Liver (tissue), 9 donors: Measurements from ENCODE around the gene CIITA. TPM values are rescaled to one million over a fixed set of nuclear protein-coding genes. Genes with fewer than 3 reads are reported as not detected.

Experiments used
- DNase-seq: peaks from one replicate; pipeline ENCODE4 v3.0.0-alpha.2; 2017; ENCODE audit warnings: low spot score
- H3K27ac ChIP-seq, 2 donors: one replicate each; pipeline ENCODE4 v1.7.0; 2013; ENCODE audit warnings: inconsistent platforms in 2 of 2, low read length in 2 of 2, control low read depth in 1 of 2, low read depth in 1 of 2, mild to moderate bottlenecking in 1 of 2
- H3K27me3 ChIP-seq, 4 donors: one replicate each; pipeline versions ENCODE4 v1.6.1 to v1.7.0; 2013; ENCODE audit warnings: low read length in 3 of 4, inconsistent platforms in 1 of 4, mild to moderate bottlenecking in 1 of 4, moderate library complexity in 1 of 4; ENCODE audit not compliant: control insufficient read depth in 4 of 4, insufficient read depth in 4 of 4
- H3K36me3 ChIP-seq, 4 donors: one replicate each; pipeline versions ENCODE4 v1.6.1 to v1.7.0; 2013; ENCODE audit warnings: low read length in 3 of 4, mild to moderate bottlenecking in 3 of 4, low read depth in 1 of 4, moderate library complexity in 1 of 4; ENCODE audit not compliant: control insufficient read depth in 4 of 4, insufficient read depth in 3 of 4
- H3K4me1 ChIP-seq, 4 donors: one replicate each; pipeline versions ENCODE4 v1.6.1 to v1.7.0; 2013; ENCODE audit warnings: low read length in 3 of 4, mild to moderate bottlenecking in 3 of 4, moderate library complexity in 1 of 4; ENCODE audit not compliant: control insufficient read depth in 4 of 4, insufficient read depth in 4 of 4
- H3K4me3 ChIP-seq, 3 donors: one replicate each; pipeline versions ENCODE4 v1.6.1 to v1.7.0; 2013; ENCODE audit warnings: low read length in 3 of 3, control low read depth in 1 of 3, low read depth in 1 of 3, mild to moderate bottlenecking in 1 of 3
- H3K9ac ChIP-seq, 2 donors: one replicate each; pipeline ENCODE4 v1.7.0; 2013; ENCODE audit warnings: low read length in 2 of 2, mild to moderate bottlenecking in 2 of 2, moderate library complexity in 2 of 2, control low read depth in 1 of 2, low read depth in 1 of 2
- H3K9me3 ChIP-seq, 4 donors: one replicate each; pipeline versions ENCODE4 v1.6.1 to v1.7.0; 2013; ENCODE audit warnings: low read length in 3 of 4; ENCODE audit not compliant: control insufficient read depth in 4 of 4
- ATF3 ChIP-seq: IDR thresholded peaks from 2 replicates; pipeline ENCODE4 v1.6.1; 2016; ENCODE audit warnings: antibody characterized with exemption
- CTCF ChIP-seq: fragments of 150-350 bp; IDR thresholded peaks from 2 replicates; pipeline ENCODE4 v1.5.1; 2017; ENCODE audit warnings: improper control_type of control experiment, low read depth, low read length; ENCODE audit not compliant: missing input control
- EGR1 ChIP-seq, 2 donors: IDR thresholded peaks; 2 replicates each; pipeline ENCODE4 v1.6.1; 2016 to 2018; ENCODE audit warnings: antibody characterized with exemption in 2 of 2, low read depth in 2 of 2
- FOXA1 ChIP-seq: IDR thresholded peaks from 2 replicates; pipeline ENCODE4 v1.6.1; 2016; ENCODE audit warnings: antibody characterized with exemption
- FOXA2 ChIP-seq: IDR thresholded peaks from 2 replicates; pipeline ENCODE4 v1.6.1; 2016; ENCODE audit warnings: antibody characterized with exemption
- GABPA ChIP-seq, 2 donors: IDR thresholded peaks in 1 of 2; conservative IDR thresholded peaks in 1 of 2; 2 replicates each; pipeline ENCODE4 v1.6.1; 2016; ENCODE audit warnings: antibody characterized with exemption in 2 of 2, mild to moderate bottlenecking in 1 of 2, moderate library complexity in 1 of 2
- HNF4G ChIP-seq: IDR thresholded peaks from 2 replicates; pipeline ENCODE4 v1.6.1; 2016; ENCODE audit warnings: antibody characterized with exemption
- JUND ChIP-seq, 2 donors: IDR thresholded peaks; 2 replicates each; pipeline ENCODE4 v1.6.1; 2016; ENCODE audit warnings: antibody characterized with exemption in 2 of 2
- MAX ChIP-seq: IDR thresholded peaks from 2 replicates; pipeline ENCODE4 v1.6.1; 2016; ENCODE audit warnings: antibody characterized with exemption
- NR2F2 ChIP-seq: IDR thresholded peaks from 2 replicates; pipeline ENCODE4 v1.6.1; 2016; ENCODE audit warnings: antibody characterized with exemption
- RAD21 ChIP-seq, 2 donors: IDR thresholded peaks; 2 replicates each; pipeline ENCODE4 v1.6.1; 2016; ENCODE audit warnings: antibody characterized with exemption in 2 of 2, mild to moderate bottlenecking in 2 of 2
- REST ChIP-seq: IDR thresholded peaks from 2 replicates; pipeline ENCODE4 v1.6.1; 2016; ENCODE audit warnings: antibody characterized with exemption, mild to moderate bottlenecking
- RXRA ChIP-seq, 2 donors: IDR thresholded peaks; 2 replicates each; pipeline ENCODE4 v1.6.1; 2017 to 2018; ENCODE audit warnings: antibody characterized with exemption in 2 of 2, mild to moderate bottlenecking in 1 of 2
- SP1 ChIP-seq: IDR thresholded peaks from 2 replicates; pipeline ENCODE4 v1.6.1; 2018; ENCODE audit warnings: antibody characterized with exemption, mild to moderate bottlenecking
- TAF1 ChIP-seq: conservative IDR thresholded peaks from 2 replicates; pipeline ENCODE4 v1.6.1; 2016; ENCODE audit warnings: antibody characterized with exemption, mild to moderate bottlenecking
- YY1 ChIP-seq: IDR thresholded peaks from 2 replicates; pipeline ENCODE4 v1.6.1; 2016; ENCODE audit warnings: antibody characterized with exemption, mild to moderate bottlenecking
- ZBTB33 ChIP-seq: IDR thresholded peaks from 2 replicates; pipeline ENCODE4 v1.6.1; 2016; ENCODE audit warnings: antibody characterized with exemption
- WGBS: extraction: QIAGEN DNeasy Blood & Tissue Kit; methylation state at CpG from one replicate; pipeline ENCODE4 v1.1.7; 2013; 5-methylcytosine and 5-hydroxymethylcytosine counted together
- polyA plus RNA-seq, 2 donors: library from polyadenylated mRNA; stranded (reverse) in 1 of 2; unstranded in 1 of 2; fragments of 200-250 nt in 1 of 2; fragments of >200 nt in 1 of 2; fragmentation: Nextera tagmentation in 1 of 2; extraction: Ambion mirVana in 1 of 2; gene quantifications; one replicate each; pipeline versions ENCODE4 v1.2.1 to v1.2.3, GENCODE V29; 2013 to 2015
- total RNA-seq, 2 donors: library from RNA; depleted of rRNA; stranded (reverse); fragments of >200 nt; gene quantifications; one replicate each; pipeline ENCODE4 v1.2.3, GENCODE V29; 2014
- donor health status: healthy.
- donor health status: healthy.
- donor health status: healthy.
- donor health status: healthy.
- donor health status: healthy.

Gene CIITA
- total and polyA plus RNA-seq, 4 donors = 1.6 to 4.2 (median 2.2) TPM

- no peaks in the 10 kb centered on the region for H3K27me3 ChIP-seq
- WGBS = 84% methylated on average over 7 of the region's 7 CpGs
- no peaks in the 10 kb centered on the region for H3K36me3 ChIP-seq
- H3K9ac ChIP-seq = no peak overlapping the region
- no peak for DNase-seq
- no peaks in the 10 kb centered on the region for H3K9me3 ChIP-seq
- H3K4me1 ChIP-seq = peaks cover 7 to 39% (median 30%) of the 10 kb centered on the region in 4 donors
- H3K4me3 ChIP-seq = no peak overlapping the region
- no peak overlapping the region for H3K27ac ChIP-seq
- no peak for TF ChIP-seq GABPA (IDR thresholded peaks at IDR 0.05 in 1 of 2, conservative IDR thresholded peaks at IDR 0.05 in 1 of 2)
- TF ChIP-seq ATF3 = no peak
- no peak for TF ChIP-seq RAD21 (IDR thresholded peaks at IDR 0.05)
- TF ChIP-seq MAX = no peak
- TF ChIP-seq EGR1 (IDR thresholded peaks at IDR 0.05; ENCODE audit: low read depth in 2 of 2) = no peak
- no peak for TF ChIP-seq NR2F2
- no peak for TF ChIP-seq SP1
- TF ChIP-seq CTCF = no peak
- TF ChIP-seq HNF4G = no peak
- no peak for TF ChIP-seq REST
- TF ChIP-seq FOXA2 = no peak
- no peak for TF ChIP-seq RXRA (IDR thresholded peaks at IDR 0.05)
- no peak for TF ChIP-seq JUND (IDR thresholded peaks at IDR 0.05)
- TF ChIP-seq TAF1 = no peak
- TF ChIP-seq ZBTB33 = no peak
- no peak for TF ChIP-seq YY1
Measured at GRCh38 chr16:10949424-10949970, 72.5 kb downstream of the CIITA start.

GRCh38 chr16:10950393-10950792 lies 73.4 kb downstream of the CIITA start:
- Histone ChIP-seq H3K4me3 (no peak overlapping the region), H3K27me3 (no peaks in the 10 kb centered on the region), H3K9ac (no peak overlapping the region), H3K36me3 (no peaks in the 10 kb centered on the region), H3K4me1 (peaks cover 8 to 41% (median 33%) of the 10 kb centered on the region in 4 donors), H3K9me3 (no peaks in the 10 kb centered on the region), H3K27ac (no peak overlapping the region)
- DNase-seq = no peak
- 84% methylated on average over 5 of the region's 5 CpGs for WGBS
- TF ChIP-seq EGR1 (IDR thresholded peaks at IDR 0.05; ENCODE audit: low read depth in 2 of 2) = no peak
- no peak for TF ChIP-seq RXRA (IDR thresholded peaks at IDR 0.05)
- TF ChIP-seq NR2F2 = no peak
- TF ChIP-seq GABPA (IDR thresholded peaks at IDR 0.05 in 1 of 2, conservative IDR thresholded peaks at IDR 0.05 in 1 of 2) = no peak
- TF ChIP-seq ATF3 = no peak
- no peak for TF ChIP-seq YY1
- TF ChIP-seq ZBTB33 = no peak
- no peak for TF ChIP-seq JUND (IDR thresholded peaks at IDR 0.05)
- no peak for TF ChIP-seq FOXA1
- no peak for TF ChIP-seq HNF4G
- no peak for TF ChIP-seq REST
- TF ChIP-seq TAF1 = no peak
